Subcutaneous adipose tissue (tissue), 4 donors: ENCODE results near the gene LILRB4. TPM values are rescaled to one million over a fixed set of nuclear protein-coding genes. Genes with fewer than 3 reads are reported as not detected.

Experiments used
- small RNA-seq: library from RNA; depleted of rRNA; stranded (forward); fragments of <200 nt; gene quantifications from one replicate; pipeline ENCODE3, GENCODE V24; 2016
- total RNA-seq, 4 donors: library from RNA; depleted of rRNA; stranded (reverse); fragments of >200 nt; gene quantifications; one replicate each; pipeline ENCODE4 v1.1.0, GENCODE V29; 2016
- TF ChIP-seq, protein P1 (sequence below): fragments of 450-650 bp; IDR thresholded peaks from one replicate; pipeline ENCODE4 v1.5.1; 2016; ENCODE audit warnings: low read depth, mild to moderate bottlenecking, control low read depth, antibody characterized with exemption, moderate library complexity

The LILRB4 gene
- total RNA-seq, 4 donors from 2014 or later = 8.1 to 43.0 (median 11.7) TPM

DNA sequence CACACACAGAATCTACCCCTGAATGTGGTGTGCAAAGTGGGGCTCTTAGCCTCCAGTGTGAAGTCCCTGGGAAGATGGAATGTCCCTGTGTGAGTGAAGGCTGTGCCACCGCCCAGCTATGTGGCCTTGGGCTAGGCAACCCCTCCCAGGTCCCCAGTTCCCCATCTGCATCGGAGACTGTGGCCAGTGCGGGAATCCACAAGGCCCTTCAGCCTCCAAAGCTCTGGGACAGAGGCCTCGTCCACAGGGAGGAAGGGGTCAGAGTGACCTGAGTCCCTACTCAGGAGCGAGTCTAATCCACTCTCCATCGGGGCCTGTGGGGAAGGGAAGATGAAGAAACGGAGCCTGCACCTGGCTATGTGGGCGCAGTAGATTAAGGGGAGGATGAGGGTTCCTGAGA is 42.1 kb downstream of the LILRB4 start:
- TF ChIP-seq, protein P1, sequence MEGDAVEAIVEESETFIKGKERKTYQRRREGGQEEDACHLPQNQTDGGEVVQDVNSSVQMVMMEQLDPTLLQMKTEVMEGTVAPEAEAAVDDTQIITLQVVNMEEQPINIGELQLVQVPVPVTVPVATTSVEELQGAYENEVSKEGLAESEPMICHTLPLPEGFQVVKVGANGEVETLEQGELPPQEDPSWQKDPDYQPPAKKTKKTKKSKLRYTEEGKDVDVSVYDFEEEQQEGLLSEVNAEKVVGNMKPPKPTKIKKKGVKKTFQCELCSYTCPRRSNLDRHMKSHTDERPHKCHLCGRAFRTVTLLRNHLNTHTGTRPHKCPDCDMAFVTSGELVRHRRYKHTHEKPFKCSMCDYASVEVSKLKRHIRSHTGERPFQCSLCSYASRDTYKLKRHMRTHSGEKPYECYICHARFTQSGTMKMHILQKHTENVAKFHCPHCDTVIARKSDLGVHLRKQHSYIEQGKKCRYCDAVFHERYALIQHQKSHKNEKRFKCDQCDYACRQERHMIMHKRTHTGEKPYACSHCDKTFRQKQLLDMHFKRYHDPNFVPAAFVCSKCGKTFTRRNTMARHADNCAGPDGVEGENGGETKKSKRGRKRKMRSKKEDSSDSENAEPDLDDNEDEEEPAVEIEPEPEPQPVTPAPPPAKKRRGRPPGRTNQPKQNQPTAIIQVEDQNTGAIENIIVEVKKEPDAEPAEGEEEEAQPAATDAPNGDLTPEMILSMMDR = no peak

DNA sequence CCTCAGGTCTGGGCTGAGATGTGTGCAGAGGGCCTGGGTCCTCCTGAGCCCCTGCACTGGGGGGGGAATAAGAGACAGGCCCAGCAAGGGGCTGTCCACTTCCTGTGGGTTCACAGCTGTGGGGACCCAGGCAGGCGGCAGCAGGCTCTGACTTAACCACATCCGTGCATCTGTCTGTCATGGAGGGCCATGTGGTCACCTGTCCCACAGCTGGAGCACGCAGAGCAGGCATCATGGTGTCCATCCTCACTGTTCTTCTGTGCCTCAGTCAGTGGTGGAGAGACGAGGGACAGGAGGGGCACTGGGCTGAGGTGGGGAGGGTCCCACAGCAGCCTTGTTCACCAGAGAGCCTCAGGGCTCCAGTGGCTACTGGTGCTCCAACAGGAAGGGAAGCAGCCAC is 45.2 kb downstream of the LILRB4 start:
- TF ChIP-seq, protein P1 = no peak

DNA sequence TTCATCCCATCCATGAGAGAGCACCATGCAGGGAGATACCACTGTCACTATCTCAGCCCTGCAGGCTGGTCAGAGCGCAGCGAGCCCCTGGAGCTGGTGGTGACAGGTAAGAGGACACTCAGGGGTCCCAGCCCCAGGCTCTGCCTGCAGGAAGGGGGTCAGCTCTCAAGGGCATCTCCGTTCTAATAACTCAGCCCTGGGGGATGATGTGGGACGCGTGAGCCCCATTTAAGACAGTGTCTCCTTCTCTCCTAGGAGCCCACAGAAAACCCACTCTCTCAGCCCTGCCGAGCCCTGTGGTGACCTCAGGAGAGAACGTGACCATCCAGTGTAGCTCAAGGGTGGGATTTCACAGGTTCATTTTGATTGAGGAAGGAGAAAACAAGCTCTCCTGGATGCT is 46.0 kb downstream of the LILRB4 start:
- TF ChIP-seq, protein P1 = no peak

DNA sequence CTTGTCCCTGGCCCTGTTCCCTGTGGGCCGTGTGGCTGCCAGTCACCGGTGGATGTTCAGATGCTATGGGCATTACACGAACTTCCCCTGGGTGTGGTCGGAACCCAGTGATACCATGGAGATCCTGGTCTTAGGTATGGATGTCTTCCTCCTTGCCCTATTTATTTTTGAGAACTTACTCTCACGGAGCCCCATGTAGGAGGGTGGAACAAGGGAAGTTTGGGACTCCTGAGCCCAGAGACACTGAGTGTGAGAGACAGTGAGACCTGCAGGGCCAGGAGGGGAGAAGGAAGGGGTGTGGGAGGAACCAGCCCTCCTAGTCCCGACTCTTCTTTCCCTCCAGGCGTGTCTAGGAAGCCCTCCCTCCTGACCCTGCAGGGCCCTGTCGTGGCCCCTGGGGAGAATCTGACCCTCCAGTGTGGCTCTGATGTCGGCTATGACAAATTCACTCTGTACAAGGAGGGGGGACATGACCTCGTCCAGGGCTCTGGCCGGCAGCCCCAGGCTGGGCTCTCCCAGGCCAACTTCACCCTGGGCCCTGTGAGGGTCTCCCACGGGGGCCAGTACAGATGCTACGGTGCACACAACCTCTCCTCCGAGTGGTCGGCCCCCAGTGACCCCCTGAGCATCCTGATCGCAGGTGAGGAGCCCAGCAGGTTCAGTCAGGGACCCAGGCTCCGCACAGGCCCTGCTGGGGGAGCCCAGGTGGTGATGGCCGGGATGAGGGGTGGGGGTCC is 46.6 kb downstream of the LILRB4 start:
- TF ChIP-seq, protein P1 = no peak

Small RNA genes lying within 50 kb of the gene (small RNA-seq; reads per million reads assigned to genes)
- gene AC245036.3 (not detected), gene AC245128.2 (not detected), gene MIR8061 (not detected)

Other genes with a start within 250 kb of the LILRB4 start
- under 1 TPM in 1 of 4 donors, not detected in 3; 0.19 TPM for gene TTYH1, start 247.5 kb upstream of the LILRB4 start, total RNA-seq
- gene LENG8, start 213.8 kb upstream of the LILRB4 start, total RNA-seq = 100 to 1,000 TPM in 1 of 4 donors, 10 to 100 TPM in 3; 55.1 to 233 (median 69.4) TPM
- gene LENG9, start 199.2 kb upstream of the LILRB4 start, total RNA-seq = 1 to 10 TPM; 4.2 to 9.6 (median 6.7) TPM
- 10 to 100 TPM in 2 of 4 donors, 1 to 10 TPM in 1, under 1 TPM in 1; 0.98 to 11.6 (median 9.8) TPM for gene CDC42EP5, start 189.7 kb upstream of the LILRB4 start, total RNA-seq
- gene LAIR2, start 160.2 kb upstream of the LILRB4 start, total RNA-seq = not detected
- gene LILRA2, start 89.2 kb upstream of the LILRB4 start, total RNA-seq = 10 to 100 TPM in 1 of 4 donors, 1 to 10 TPM in 3; 1.9 to 13.4 (median 5.1) TPM
- 1 to 10 TPM in 2 of 4 donors, not detected in 2; 1.1 to 4.8 TPM for gene LILRA1, start 69.4 kb upstream of the LILRB4 start, total RNA-seq
- gene LILRB1, start 32.5 kb upstream of the LILRB4 start, total RNA-seq = 10 to 100 TPM in 1 of 4 donors, 1 to 10 TPM in 3; 2.4 to 20.7 (median 3.4) TPM
- gene KIR3DL3, start 61.5 kb downstream of the LILRB4 start, total RNA-seq = not detected
- not detected for gene KIR2DL3, start 75.5 kb downstream of the LILRB4 start, total RNA-seq
- not detected for gene KIR2DL1, start 106.8 kb downstream of the LILRB4 start, total RNA-seq
- under 1 TPM in 2 of 4 donors, not detected in 2; 0.34 to 0.75 TPM for gene KIR2DL4, start 140.6 kb downstream of the LILRB4 start, total RNA-seq
- gene KIR3DL1, start 153.5 kb downstream of the LILRB4 start, total RNA-seq = not detected
- gene KIR2DS4, start 169.7 kb downstream of the LILRB4 start, total RNA-seq = not detected
- not detected for gene KIR3DL2, start 187.5 kb downstream of the LILRB4 start, total RNA-seq
- gene FCAR, start 211.2 kb downstream of the LILRB4 start, total RNA-seq = 1 to 10 TPM in 3 of 4 donors, not detected in 1; 3.8 to 4.2 (median 3.9) TPM
- gene NCR1, start 243.2 kb downstream of the LILRB4 start, total RNA-seq = under 1 TPM in 1 of 4 donors, not detected in 3; 0.85 TPM